ENCODE data around the gene CIDEB. TPM values are rescaled to one million over a fixed set of nuclear protein-coding genes. Genes with fewer than 3 reads are reported as not detected.
A peak's percentile ranks its signal among the peaks of the same experiment; 100 is the strongest.
"Not testable (repeated sequence)": the region's sequence is repeated elsewhere in the genome, so short reads cannot be mapped to it uniquely, and the experiment has no call there.

Gene CIDEB
- total RNA-seq, 1 donor from 2014 or later = 4.7 TPM

DNA sequence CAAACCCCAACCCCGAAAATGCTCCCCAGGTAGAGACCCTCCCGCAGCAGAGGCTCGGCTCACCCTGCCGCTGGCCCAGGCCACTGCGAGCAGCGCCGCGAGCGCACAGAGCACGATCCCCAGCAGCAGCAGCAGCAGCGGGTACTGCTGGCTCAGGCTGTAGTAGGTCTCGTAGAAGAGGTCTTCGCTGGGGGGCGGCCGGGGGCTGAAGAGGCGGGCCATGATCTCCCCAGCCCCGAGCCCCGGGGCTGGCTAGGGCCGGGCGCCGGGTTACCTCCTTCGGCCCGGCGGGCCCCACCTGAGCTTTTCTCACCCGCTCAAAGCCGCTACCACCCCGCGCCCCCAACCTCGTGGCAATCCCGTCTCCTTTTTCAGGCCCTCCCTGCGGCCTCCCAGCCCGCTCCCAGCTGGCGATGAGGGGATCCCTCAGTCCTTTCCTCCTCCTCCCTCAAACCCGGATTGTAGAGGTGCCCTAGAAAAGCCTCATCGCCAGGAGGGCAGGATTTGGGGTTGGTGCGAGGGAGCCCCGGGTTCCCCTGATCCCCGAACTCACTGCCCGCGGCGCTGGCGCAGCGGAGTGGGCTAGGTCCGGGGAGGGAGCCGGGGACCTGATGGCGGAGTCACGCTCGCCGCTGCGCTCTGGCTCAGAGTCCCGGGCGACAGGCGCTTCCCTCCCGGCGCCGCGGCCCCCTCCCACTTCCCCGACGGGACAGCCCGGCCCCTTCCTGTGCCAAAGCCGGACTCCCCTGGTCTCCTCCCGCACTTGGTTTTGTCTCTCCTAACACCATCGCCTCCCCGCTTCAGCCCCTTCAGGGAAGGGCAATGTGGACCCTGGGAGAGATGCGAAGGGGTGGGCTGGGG lies 26.9 kb upstream of the CIDEB start, which contains the start of gene ADCY4:
ADCY4 (minus strand) TSS at position 641 of the 861 bp plus-strand sequence; CDS start at position 222, 419 bp downstream.
- Histone ChIP-seq H3K4me3 (ENCODE audit: low read length in 3 of 3) (peak within 1 kb of the TSS; percentile 56 to 67 (median 67)), H3K4me1 (ENCODE audit: control insufficient read depth in 3 of 3, insufficient read depth in 3 of 3, low read length in 3 of 3) (peaks cover 29 to 41% (median 38%) of the 10 kb centered on the region in 3 donors), H3K9me3 (ENCODE audit: control insufficient read depth in 3 of 3, low read length in 3 of 3) (no peaks in the 10 kb centered on the region), H3K36me3 (ENCODE audit: control insufficient read depth in 3 of 3, insufficient read depth in 3 of 3, low read length in 3 of 3) (peaks cover 0 to 7% (median 4%) of the 10 kb centered on the region in 3 donors), H3K27me3 (ENCODE audit: control insufficient read depth in 3 of 3, insufficient read depth in 3 of 3, low read length in 3 of 3) (peaks cover 55 to 86% (median 73%) of the 10 kb centered on the region in 3 donors), H3K27ac (ENCODE audit: low read depth, low read length) (peak within 1 kb of the TSS; percentile 80), H3K9ac (ENCODE audit: low read depth in 1 of 3, low read length in 3 of 3) (peak within 1 kb of the TSS; percentile 57 to 74 (median 67))

DNA sequence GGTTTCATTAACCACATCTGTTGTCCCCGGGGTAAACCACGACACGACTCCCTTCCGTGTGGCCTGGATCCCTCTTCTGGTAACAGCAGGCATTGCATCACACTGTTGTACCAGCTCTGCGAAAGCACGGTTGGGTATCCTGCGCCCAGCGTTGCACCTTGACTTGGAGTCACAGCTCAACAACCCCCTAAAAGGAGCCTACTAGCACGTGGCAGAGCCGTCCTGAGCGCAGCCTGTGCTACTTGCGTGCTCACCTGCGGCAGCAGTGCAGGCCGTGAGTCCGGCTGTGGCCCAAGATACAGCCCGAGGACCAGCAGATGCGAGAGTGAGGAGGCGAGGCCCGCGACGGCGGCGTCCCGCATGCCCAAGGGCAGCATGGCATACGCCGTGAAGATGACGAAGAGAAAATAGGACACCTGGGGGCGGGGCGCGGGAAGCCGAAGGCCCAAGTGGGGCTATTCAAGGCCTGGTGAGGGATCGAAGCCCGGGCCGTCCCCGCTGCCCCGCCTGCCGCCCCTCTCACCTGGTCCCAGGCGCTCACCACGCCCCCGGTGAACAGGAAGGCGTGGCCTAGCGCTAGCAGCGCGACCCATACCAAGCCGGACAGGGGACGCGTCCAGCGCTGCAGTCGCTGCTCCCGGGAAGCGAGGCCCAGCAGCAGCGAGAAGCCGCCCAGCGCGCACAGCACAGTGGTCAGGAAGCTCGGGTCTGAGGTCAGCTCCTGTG lies 24.7 kb upstream of the CIDEB start:
- Histone ChIP-seq H3K9ac (ENCODE audit: low read depth in 1 of 3, low read length in 3 of 3) (peak overlapping the region in 2 of 3 donors; percentile 20 to 40), H3K4me1 (ENCODE audit: control insufficient read depth in 3 of 3, insufficient read depth in 3 of 3, low read length in 3 of 3) (peaks cover 25 to 49% (median 27%) of the 10 kb centered on the region in 3 donors)

GRCh38 chr14:24331731-24332267 lies 24.0 kb upstream of the CIDEB start:
- H3K9me3 ChIP-seq (ENCODE audit: control insufficient read depth in 3 of 3, low read length in 3 of 3) = no peaks in the 10 kb centered on the region
- peaks cover 0 to 3% (median 2%) of the 10 kb centered on the region in 3 donors for H3K36me3 ChIP-seq (ENCODE audit: control insufficient read depth in 3 of 3, insufficient read depth in 3 of 3, low read length in 3 of 3)
- H3K4me1 ChIP-seq (ENCODE audit: control insufficient read depth in 3 of 3, insufficient read depth in 3 of 3, low read length in 3 of 3) = peaks cover 25 to 51% (median 27%) of the 10 kb centered on the region in 3 donors
- peaks cover 38 to 59% (median 50%) of the 10 kb centered on the region in 3 donors for H3K27me3 ChIP-seq (ENCODE audit: control insufficient read depth in 3 of 3, insufficient read depth in 3 of 3, low read length in 3 of 3)
- H3K27ac ChIP-seq (ENCODE audit: low read depth, low read length) = no peak overlapping the region
- H3K4me3 ChIP-seq (ENCODE audit: low read length in 3 of 3) = peak overlapping the region in 2 of 3 donors; percentile 60 to 67
- H3K9ac ChIP-seq (ENCODE audit: low read depth in 1 of 3, low read length in 3 of 3) = no peak overlapping the region

More for the DNA sequence above, 24.7 kb upstream of the CIDEB start:
- Histone ChIP-seq H3K4me3 (ENCODE audit: low read length in 3 of 3) (peak overlapping the region; percentile 42 to 67 (median 60)), H3K27me3 (ENCODE audit: control insufficient read depth in 3 of 3, insufficient read depth in 3 of 3, low read length in 3 of 3) (peaks cover 38 to 65% (median 55%) of the 10 kb centered on the region in 3 donors), H3K36me3 (ENCODE audit: control insufficient read depth in 3 of 3, insufficient read depth in 3 of 3, low read length in 3 of 3) (peaks cover 0 to 7% (median 4%) of the 10 kb centered on the region in 3 donors), H3K27ac (ENCODE audit: low read depth, low read length) (no peak overlapping the region), H3K9me3 (ENCODE audit: control insufficient read depth in 3 of 3, low read length in 3 of 3) (no peaks in the 10 kb centered on the region)

DNA sequence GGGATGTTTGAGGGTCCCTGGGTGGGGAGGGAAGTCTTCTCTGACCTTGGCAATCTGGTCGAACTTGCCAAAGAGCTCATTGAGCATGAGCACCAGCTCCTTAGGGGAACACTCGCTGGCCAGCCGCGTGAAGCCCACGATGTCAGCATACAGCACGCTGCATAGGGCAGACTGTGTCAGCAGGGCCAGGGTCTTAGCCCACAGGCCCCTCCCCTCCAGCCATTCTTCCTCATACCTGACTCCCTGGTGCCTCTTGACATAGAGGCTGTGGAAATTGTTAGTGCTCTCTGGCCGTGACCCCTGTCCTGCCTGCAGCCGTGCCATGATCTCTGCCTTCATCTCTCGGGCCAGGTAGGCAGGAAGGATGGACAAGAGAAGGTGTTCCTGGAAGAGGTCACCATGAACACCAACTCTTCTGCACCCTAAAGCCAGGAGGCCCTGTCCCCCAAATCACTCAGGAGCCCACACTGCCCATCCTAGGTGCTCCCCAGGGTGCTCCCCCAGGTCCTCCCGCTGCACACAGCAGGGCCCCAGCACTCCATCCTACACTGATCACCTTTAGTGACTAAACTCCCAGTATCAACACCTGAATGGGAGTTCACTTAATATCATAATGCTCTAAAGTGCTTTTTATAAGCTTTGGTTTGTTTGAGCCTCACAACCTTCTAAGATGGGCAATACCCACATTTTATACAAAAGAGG lies 23.3 kb upstream of the CIDEB start:
- Histone ChIP-seq H3K36me3 (ENCODE audit: control insufficient read depth in 3 of 3, insufficient read depth in 3 of 3, low read length in 3 of 3) (peaks cover 0 to 2% (median 0%) of the 10 kb centered on the region in 3 donors), H3K9me3 (ENCODE audit: control insufficient read depth in 3 of 3, low read length in 3 of 3) (no peaks in the 10 kb centered on the region), H3K4me1 (ENCODE audit: control insufficient read depth in 3 of 3, insufficient read depth in 3 of 3, low read length in 3 of 3) (peaks cover 24 to 48% (median 27%) of the 10 kb centered on the region in 3 donors), H3K4me3 (ENCODE audit: low read length in 3 of 3) (no peak overlapping the region), H3K27ac (ENCODE audit: low read depth, low read length) (no peak overlapping the region), H3K9ac (ENCODE audit: low read depth in 1 of 3, low read length in 3 of 3) (no peak overlapping the region), H3K27me3 (ENCODE audit: control insufficient read depth in 3 of 3, insufficient read depth in 3 of 3, low read length in 3 of 3) (peaks cover 37 to 58% (median 50%) of the 10 kb centered on the region in 3 donors)

DNA sequence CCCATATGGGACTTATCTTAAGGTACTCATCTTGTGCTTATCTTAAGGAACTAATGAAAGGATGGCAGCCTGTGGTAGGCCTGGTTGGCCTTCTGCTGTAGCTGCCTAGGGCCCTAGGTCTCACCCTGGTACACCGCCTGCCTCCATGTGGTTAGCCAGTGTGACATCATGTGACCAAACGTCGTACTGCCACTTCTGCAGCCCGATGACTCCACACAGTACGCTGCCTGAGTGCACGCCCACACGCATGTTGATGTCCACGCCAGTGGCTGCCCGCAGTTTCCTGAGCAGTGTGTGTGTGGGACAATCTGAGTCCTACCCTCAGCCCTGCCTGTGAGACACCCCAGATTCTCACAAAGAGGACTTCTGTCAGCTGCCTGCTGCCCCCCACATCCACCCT lies 22.0 kb upstream of the CIDEB start:
- Histone ChIP-seq H3K4me1 (ENCODE audit: control insufficient read depth in 3 of 3, insufficient read depth in 3 of 3, low read length in 3 of 3) (peaks cover 16 to 42% (median 24%) of the 10 kb centered on the region in 3 donors), H3K27me3 (ENCODE audit: control insufficient read depth in 3 of 3, insufficient read depth in 3 of 3, low read length in 3 of 3) (peaks cover 23 to 44% (median 38%) of the 10 kb centered on the region in 3 donors), H3K4me3 (ENCODE audit: low read length in 3 of 3) (no peak overlapping the region), H3K9me3 (ENCODE audit: control insufficient read depth in 3 of 3, low read length in 3 of 3) (no peaks in the 10 kb centered on the region), H3K36me3 (ENCODE audit: control insufficient read depth in 3 of 3, insufficient read depth in 3 of 3, low read length in 3 of 3) (peaks cover 0 to 3% (median 2%) of the 10 kb centered on the region in 3 donors), H3K9ac (ENCODE audit: low read depth in 1 of 3, low read length in 3 of 3) (no peak overlapping the region), H3K27ac (ENCODE audit: low read depth, low read length) (no peak overlapping the region)

DNA sequence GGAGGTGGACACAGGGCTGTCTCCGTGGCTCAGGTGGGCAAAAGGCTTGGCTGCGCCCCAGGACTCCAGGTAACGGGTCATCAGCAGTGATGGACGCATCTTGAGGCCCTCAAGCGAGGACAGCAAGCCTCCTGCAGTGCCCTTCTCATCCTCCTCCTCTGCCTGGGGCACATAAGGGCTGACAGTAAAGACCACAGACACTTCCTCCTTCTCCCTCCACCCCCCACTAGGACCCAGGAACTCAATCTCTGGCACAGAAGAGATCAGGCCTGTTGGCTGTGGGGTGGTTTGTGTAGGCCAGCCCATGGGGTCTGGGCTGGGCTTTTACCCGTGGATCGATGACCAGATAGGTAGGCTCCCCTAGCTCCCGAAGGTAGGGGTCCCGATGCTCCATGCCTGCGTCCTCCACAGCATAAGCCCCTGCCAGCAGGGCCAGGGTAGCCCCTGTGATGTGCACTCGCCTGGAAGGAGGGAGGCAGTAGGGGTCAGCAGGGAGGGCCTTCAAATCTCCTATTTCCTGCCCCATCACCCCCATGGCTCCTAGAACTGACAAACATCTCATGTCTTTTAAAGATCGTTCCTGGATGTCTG lies 21.4 kb upstream of the CIDEB start:
- no peak overlapping the region for H3K9ac ChIP-seq (ENCODE audit: low read depth in 1 of 3, low read length in 3 of 3)
- H3K27me3 ChIP-seq (ENCODE audit: control insufficient read depth in 3 of 3, insufficient read depth in 3 of 3, low read length in 3 of 3) = peaks cover 18 to 38% (median 32%) of the 10 kb centered on the region in 3 donors
- no peak overlapping the region for H3K4me3 ChIP-seq (ENCODE audit: low read length in 3 of 3)
- no peak overlapping the region for H3K27ac ChIP-seq (ENCODE audit: low read depth, low read length)
- H3K4me1 ChIP-seq (ENCODE audit: control insufficient read depth in 3 of 3, insufficient read depth in 3 of 3, low read length in 3 of 3) = peaks cover 13 to 39% (median 21%) of the 10 kb centered on the region in 3 donors
- peaks cover 0 to 4% (median 3%) of the 10 kb centered on the region in 3 donors for H3K36me3 ChIP-seq (ENCODE audit: control insufficient read depth in 3 of 3, insufficient read depth in 3 of 3, low read length in 3 of 3)
- H3K9me3 ChIP-seq (ENCODE audit: control insufficient read depth in 3 of 3, low read length in 3 of 3) = no peaks in the 10 kb centered on the region

- peaks cover 10 to 26% (median 23%) of the 10 kb centered on the region in 3 donors for H3K27me3 ChIP-seq (ENCODE audit: control insufficient read depth in 3 of 3, insufficient read depth in 3 of 3, low read length in 3 of 3)
- peaks cover 9 to 30% (median 12%) of the 10 kb centered on the region in 3 donors for H3K4me1 ChIP-seq (ENCODE audit: control insufficient read depth in 3 of 3, insufficient read depth in 3 of 3, low read length in 3 of 3)
- H3K36me3 ChIP-seq (ENCODE audit: control insufficient read depth in 3 of 3, insufficient read depth in 3 of 3, low read length in 3 of 3); H3K9me3 ChIP-seq (ENCODE audit: control insufficient read depth in 3 of 3, low read length in 3 of 3); H3K9ac ChIP-seq (ENCODE audit: low read depth in 1 of 3, low read length in 3 of 3); H3K4me3 ChIP-seq (ENCODE audit: low read length in 3 of 3); H3K27ac ChIP-seq (ENCODE audit: low read depth, low read length): not testable (repeated sequence)
Observed at GRCh38 chr14:24327914-24328313, 20.1 kb upstream of the CIDEB start.

DNA sequence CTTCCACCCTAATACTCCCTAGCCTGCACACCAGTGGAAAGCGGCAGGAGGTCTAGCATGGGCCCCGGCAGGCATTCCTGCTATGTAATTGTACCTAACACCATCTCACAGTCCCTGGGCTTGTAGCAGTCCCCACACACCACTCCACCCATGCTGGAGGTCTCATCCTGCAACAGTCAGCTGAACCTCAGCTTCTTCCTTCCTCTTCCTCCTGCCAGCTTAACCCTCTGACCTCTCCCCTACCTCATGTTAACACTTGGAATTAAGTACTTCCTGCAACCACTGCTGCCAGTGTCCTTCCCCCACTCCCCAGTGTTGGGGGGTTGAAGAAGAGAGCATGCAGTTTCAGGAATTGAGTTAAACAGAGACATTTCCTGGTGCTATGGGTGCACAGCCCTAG lies 19.5 kb upstream of the CIDEB start:
- Histone ChIP-seq H3K36me3 (ENCODE audit: control insufficient read depth in 3 of 3, insufficient read depth in 3 of 3, low read length in 3 of 3) (peaks cover 0 to 6% (median 5%) of the 10 kb centered on the region in 3 donors), H3K27me3 (ENCODE audit: control insufficient read depth in 3 of 3, insufficient read depth in 3 of 3, low read length in 3 of 3) (peaks cover 4 to 20% (median 17%) of the 10 kb centered on the region in 3 donors), H3K4me1 (ENCODE audit: control insufficient read depth in 3 of 3, insufficient read depth in 3 of 3, low read length in 3 of 3) (peaks cover 4 to 24% (median 6%) of the 10 kb centered on the region in 3 donors), H3K4me3 (ENCODE audit: low read length in 3 of 3) (no peak overlapping the region), H3K9ac (ENCODE audit: low read depth in 1 of 3, low read length in 3 of 3) (no peak overlapping the region), H3K27ac (ENCODE audit: low read depth, low read length) (no peak overlapping the region), H3K9me3 (ENCODE audit: control insufficient read depth in 3 of 3, low read length in 3 of 3) (no peaks in the 10 kb centered on the region)

DNA sequence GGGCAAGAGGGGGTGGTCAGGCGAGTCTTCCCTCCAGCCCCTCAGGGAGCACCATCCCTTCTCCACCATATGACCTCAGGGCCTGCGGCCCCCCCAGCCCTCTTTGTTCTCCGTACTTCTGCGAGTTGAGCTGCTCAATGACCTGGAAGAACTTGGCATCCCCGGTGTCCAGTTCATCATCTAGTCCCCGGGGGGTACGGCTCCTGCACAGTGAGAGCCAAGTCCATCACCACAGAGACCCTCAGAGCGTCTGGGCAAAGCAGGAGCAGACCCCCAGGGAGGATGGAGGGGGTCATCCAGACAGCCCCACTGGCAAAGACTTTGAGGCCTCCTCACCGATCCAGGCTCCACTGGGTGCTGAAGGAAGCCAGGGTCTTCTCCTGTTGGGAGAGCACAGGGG lies 18.2 kb upstream of the CIDEB start:
- Histone ChIP-seq H3K9me3 (ENCODE audit: control insufficient read depth in 3 of 3, low read length in 3 of 3) (no peaks in the 10 kb centered on the region), H3K36me3 (ENCODE audit: control insufficient read depth in 3 of 3, insufficient read depth in 3 of 3, low read length in 3 of 3) (peaks cover 0 to 6% (median 5%) of the 10 kb centered on the region in 3 donors), H3K27ac (ENCODE audit: low read depth, low read length) (no peak overlapping the region), H3K27me3 (ENCODE audit: control insufficient read depth in 3 of 3, insufficient read depth in 3 of 3, low read length in 3 of 3) (peaks cover 2 to 7% (median 4%) of the 10 kb centered on the region in 3 donors), H3K4me1 (ENCODE audit: control insufficient read depth in 3 of 3, insufficient read depth in 3 of 3, low read length in 3 of 3) (peaks cover 0 to 17% (median 0%) of the 10 kb centered on the region in 3 donors), H3K4me3 (ENCODE audit: low read length in 3 of 3) (no peak overlapping the region), H3K9ac (ENCODE audit: low read depth in 1 of 3, low read length in 3 of 3) (no peak overlapping the region)

Data from skeletal muscle tissue (tissue), 4 donors.